CD4-positive, alpha-beta T cell treated with Interleukin-4 for 4 hours (primary cell): Measurements from ENCODE around the gene ADORA2A.

Source experiments
- DNase-seq: peaks from one replicate; pipeline ENCODE4 v3.0.0-alpha.2; 2020

Gene ADORA2A

GRCh38 chr22:24419475-24419850, 7.9 kb upstream of the ADORA2A start:
- DNase-seq, result no peak

- DNase-seq, result no peak
Observed at GRCh38 chr22:24420072-24420976, 7.1 kb upstream of the ADORA2A start.

- DNase-seq, result no peak
Observed at GRCh38 chr22:24420977-24421343, 6.4 kb upstream of the ADORA2A start.

- DNase-seq, result peak; percentile 27
Observed at GRCh38 chr22:24421428-24421931, 5.9 kb upstream of the ADORA2A start.

- DNase-seq, result no peak
Observed at GRCh38 chr22:24422102-24422665, 5.2 kb upstream of the ADORA2A start.

GRCh38 chr22:24423519-24424000, 3.8 kb upstream of the ADORA2A start:
- DNase-seq, result no peak

- DNase-seq, result no peak
Observed at GRCh38 chr22:24424001-24424900, 3.1 kb upstream of the ADORA2A start.

GRCh38 chr22:24424901-24425775, 2.3 kb upstream of the ADORA2A start:
- DNase-seq, result no peak

GRCh38 chr22:24426436-24426835, 963 bp upstream of the ADORA2A start:
- DNase-seq, result no peak

GRCh38 chr22:24426851-24427499, 424 bp upstream of the ADORA2A start:
- no peak for DNase-seq

GRCh38 chr22:24428751-24429410, 1.5 kb downstream of the ADORA2A start:
- DNase-seq, result no peak

GRCh38 chr22:24429411-24430365, 2.3 kb downstream of the ADORA2A start:
- peak; percentile 59 for DNase-seq

- DNase-seq, result no peak
Observed at GRCh38 chr22:24430431-24431308, 3.3 kb downstream of the ADORA2A start.

GRCh38 chr22:24431309-24432034, 4.1 kb downstream of the ADORA2A start:
- no peak for DNase-seq

- DNase-seq, result no peak
Observed at GRCh38 chr22:24432059-24432853, 4.9 kb downstream of the ADORA2A start.

GRCh38 chr22:24433001-24433827, 5.8 kb downstream of the ADORA2A start:
- DNase-seq, result no peak
